ENCODE results near the gene RSPH6A.

GRCh38 chr19:45817010-45817724 is 2.1 kb upstream of the RSPH6A start:
- no peak for TF ChIP-seq EP300 (conservative IDR thresholded peaks at IDR 0.05; ENCODE audit: poor library complexity, severe bottlenecking)
- peak; percentile 83 for TF ChIP-seq CTCF (IDR thresholded peaks at IDR 0.05; ENCODE audit: poor library complexity, severe bottlenecking)
- TF ChIP-seq SMC3 (conservative IDR thresholded peaks at IDR 0.05; ENCODE audit: poor library complexity) = peak; percentile 64
- TF ChIP-seq, protein P1, sequence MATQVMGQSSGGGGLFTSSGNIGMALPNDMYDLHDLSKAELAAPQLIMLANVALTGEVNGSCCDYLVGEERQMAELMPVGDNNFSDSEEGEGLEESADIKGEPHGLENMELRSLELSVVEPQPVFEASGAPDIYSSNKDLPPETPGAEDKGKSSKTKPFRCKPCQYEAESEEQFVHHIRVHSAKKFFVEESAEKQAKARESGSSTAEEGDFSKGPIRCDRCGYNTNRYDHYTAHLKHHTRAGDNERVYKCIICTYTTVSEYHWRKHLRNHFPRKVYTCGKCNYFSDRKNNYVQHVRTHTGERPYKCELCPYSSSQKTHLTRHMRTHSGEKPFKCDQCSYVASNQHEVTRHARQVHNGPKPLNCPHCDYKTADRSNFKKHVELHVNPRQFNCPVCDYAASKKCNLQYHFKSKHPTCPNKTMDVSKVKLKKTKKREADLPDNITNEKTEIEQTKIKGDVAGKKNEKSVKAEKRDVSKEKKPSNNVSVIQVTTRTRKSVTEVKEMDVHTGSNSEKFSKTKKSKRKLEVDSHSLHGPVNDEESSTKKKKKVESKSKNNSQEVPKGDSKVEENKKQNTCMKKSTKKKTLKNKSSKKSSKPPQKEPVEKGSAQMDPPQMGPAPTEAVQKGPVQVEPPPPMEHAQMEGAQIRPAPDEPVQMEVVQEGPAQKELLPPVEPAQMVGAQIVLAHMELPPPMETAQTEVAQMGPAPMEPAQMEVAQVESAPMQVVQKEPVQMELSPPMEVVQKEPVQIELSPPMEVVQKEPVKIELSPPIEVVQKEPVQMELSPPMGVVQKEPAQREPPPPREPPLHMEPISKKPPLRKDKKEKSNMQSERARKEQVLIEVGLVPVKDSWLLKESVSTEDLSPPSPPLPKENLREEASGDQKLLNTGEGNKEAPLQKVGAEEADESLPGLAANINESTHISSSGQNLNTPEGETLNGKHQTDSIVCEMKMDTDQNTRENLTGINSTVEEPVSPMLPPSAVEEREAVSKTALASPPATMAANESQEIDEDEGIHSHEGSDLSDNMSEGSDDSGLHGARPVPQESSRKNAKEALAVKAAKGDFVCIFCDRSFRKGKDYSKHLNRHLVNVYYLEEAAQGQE (IDR thresholded peaks at IDR 0.05; ENCODE audit: borderline replicate concordance) = no peak
- TF ChIP-seq EZH2 (IDR thresholded peaks at IDR 0.05; ENCODE audit: borderline replicate concordance, insufficient read depth, low read length, poor library complexity, severe bottlenecking) = no peak
- no peak for TF ChIP-seq TAF1 (IDR thresholded peaks at IDR 0.05; ENCODE audit: low read depth)
- TF ChIP-seq POLR2AphosphoS5 (IDR thresholded peaks at IDR 0.05) = no peak
- TF ChIP-seq MXI1 (conservative IDR thresholded peaks at IDR 0.05; ENCODE audit: poor library complexity, severe bottlenecking) = no peak
- peak; percentile 49 for TF ChIP-seq RAD21 (conservative IDR thresholded peaks at IDR 0.05)
